Activated naive CD4-positive, alpha-beta T cell treated with anti-CD3 and anti-CD28 coated beads, Interleukin-2, amount 50 U/mL, for 24 hours (primary cell): ENCODE measurements around the gene TST.
"Not testable (repeated sequence)": the region's sequence is repeated elsewhere in the genome, so short reads cannot be mapped to it uniquely, and the experiment has no call there.

Source experiments
- H3K27ac Mint-ChIP-seq: one replicate; pipeline ENCODE4 v1.8.0; 2021; ENCODE audit warnings: mild to moderate bottlenecking, mixed read lengths
- H3K27me3 Mint-ChIP-seq: one replicate; pipeline ENCODE4 v1.8.0; 2021; ENCODE audit warnings: mixed read lengths
- H3K36me3 Mint-ChIP-seq: one replicate; pipeline ENCODE4 v1.8.0; 2021; ENCODE audit warnings: mixed read lengths
- H3K4me1 Mint-ChIP-seq: one replicate; pipeline ENCODE4 v1.8.0; 2021; ENCODE audit warnings: mixed read lengths
- H3K4me3 Mint-ChIP-seq: one replicate; pipeline ENCODE4 v1.8.0; 2021; ENCODE audit warnings: mild to moderate bottlenecking, mixed read lengths
- H3K9me3 Mint-ChIP-seq: one replicate; pipeline ENCODE4 v1.8.0; 2021; ENCODE audit warnings: mixed read lengths

Gene TST

DNA sequence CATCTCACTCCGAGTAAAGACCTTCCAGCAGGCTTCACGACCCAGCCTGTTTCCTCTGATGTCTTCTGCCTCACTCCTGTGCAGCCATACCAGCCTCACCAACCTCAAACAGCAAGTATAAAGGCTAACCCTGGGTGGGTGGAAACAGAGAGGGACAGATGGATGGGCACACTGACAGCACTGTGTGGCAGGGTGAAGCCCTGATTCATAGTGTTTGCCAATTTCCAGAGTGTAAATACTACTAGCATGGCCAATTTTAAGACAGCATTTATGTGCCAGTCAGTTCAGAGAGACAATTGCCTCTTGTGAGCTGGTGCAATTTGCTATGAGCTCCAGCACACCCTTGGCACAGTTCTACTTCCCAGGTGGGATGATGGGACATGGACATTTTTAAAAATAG, 21.5 kb downstream of the TST start:
- Mint-ChIP-seq H3K4me1 (no peaks in the 10 kb centered on the region), H3K27ac (no peak overlapping the region), H3K36me3 (no peaks in the 10 kb centered on the region), H3K27me3 (peaks cover 3% of the 10 kb centered on the region), H3K4me3 (no peak overlapping the region), H3K9me3 (no peaks in the 10 kb centered on the region)

DNA sequence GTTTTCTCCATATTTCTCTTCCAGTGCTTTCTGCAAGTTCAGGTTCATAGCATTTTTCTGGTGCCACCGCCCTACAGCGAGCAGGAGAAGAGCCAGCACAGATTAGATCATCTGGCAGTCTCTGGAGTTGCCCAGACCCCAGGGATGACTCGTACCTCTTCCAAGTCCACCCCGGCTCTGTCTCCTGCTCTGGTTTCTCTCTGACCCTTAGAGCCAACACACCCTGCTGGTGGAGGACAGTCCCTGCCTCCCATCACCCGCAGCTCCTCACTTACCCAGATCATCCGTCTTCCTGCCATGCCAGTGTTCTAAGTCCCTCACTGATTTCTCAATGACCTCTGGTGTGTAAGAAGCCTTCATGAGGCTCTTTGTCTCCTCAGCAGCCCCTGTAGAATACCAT, 28.0 kb downstream of the TST start:
- H3K27me3 Mint-ChIP-seq = peaks cover 19% of the 10 kb centered on the region
- no peak overlapping the region for H3K4me3 Mint-ChIP-seq
- no peak overlapping the region for H3K27ac Mint-ChIP-seq
- H3K4me1 Mint-ChIP-seq = no peaks in the 10 kb centered on the region
- peaks cover under 1% of the 10 kb centered on the region for H3K9me3 Mint-ChIP-seq
- peaks cover 2% of the 10 kb centered on the region for H3K36me3 Mint-ChIP-seq

DNA sequence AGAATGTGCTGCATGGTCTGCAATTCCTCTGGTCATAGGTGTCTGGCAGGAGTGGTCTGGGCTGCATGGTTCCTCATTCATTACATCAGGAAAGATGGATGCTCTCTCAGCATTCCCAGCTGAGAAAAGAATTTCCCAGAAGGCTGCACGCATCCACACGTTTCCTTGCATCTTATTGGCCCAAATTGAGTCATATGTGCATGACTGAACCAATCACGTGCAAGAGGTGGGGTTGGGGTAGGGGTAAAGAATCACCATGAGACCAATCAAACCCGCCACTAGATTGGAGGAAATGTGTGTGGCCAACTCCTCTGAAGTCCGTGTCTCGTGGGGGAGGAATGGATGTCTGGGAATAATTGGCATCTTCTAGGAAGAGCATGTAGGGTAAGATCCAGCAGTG, 28.8 kb downstream of the TST start:
- H3K9me3 Mint-ChIP-seq = peaks cover 8% of the 10 kb centered on the region
- peaks cover 4% of the 10 kb centered on the region for H3K36me3 Mint-ChIP-seq
- H3K27me3 Mint-ChIP-seq = peaks cover 19% of the 10 kb centered on the region
- no peaks in the 10 kb centered on the region for H3K4me1 Mint-ChIP-seq
- H3K4me3 Mint-ChIP-seq = no peak overlapping the region
- H3K27ac Mint-ChIP-seq = no peak overlapping the region

DNA sequence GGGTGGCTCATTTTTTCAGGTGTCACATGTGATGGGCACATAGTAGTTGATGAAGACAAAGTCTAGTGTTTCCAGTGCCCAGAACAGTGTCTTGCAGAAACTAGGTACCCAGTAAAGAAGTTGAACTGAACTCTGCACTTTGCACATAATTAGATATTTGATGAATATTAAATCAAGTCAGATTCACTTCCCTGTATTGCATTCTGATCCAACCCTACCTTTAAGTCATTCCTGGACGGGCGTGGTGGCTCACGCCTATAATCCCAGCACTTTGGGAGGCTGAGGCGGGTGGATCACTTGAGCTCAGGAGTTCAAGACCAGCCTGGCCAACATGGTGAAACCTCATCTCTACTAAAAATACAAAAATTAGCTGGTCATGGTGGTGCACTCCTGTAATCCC, 30.2 kb downstream of the TST start:
- not testable (repeated sequence) for H3K4me1 Mint-ChIP-seq, H3K27ac Mint-ChIP-seq, H3K36me3 Mint-ChIP-seq, H3K4me3 Mint-ChIP-seq
- Mint-ChIP-seq H3K9me3 (peaks cover 11% of the 10 kb centered on the region), H3K27me3 (peaks cover 18% of the 10 kb centered on the region)

DNA sequence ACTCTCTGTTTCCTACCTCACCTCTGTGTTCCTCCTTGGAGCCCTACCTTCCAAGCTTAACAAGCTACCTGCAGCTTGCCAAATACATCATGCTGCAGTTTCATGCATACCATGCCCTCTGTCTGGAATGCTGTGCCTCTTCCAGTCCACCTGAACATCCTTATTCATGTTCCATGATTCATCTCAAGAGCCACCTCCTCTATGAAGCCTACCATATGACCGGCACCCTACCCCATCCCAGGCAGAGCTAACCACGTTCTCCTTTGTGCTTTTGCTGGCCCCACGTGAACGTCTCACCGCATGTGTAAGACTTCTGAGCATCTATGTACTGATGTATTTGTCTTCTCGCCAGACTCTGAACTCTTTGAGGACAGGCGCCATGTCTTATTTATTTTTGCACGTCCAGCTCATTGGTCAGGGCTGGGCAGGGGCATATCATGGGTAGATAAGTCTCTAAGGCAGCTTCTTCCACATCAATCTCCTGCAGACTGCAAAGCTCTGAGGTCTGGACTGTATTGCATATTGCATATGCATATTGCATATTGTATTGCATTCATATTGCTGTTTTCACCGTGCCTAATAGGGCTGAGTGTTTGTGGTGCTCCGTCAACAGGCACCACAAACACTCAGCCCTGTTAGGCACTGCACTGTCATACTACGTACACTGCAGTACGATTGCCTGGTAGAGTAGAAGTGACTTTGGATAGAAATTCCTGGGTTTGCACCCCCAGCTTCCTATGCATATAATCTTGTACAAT, 31.0 kb downstream of the TST start:
- Mint-ChIP-seq H3K4me3 (no peak overlapping the region), H3K27ac (no peak overlapping the region), H3K9me3 (peaks cover 11% of the 10 kb centered on the region), H3K4me1 (no peaks in the 10 kb centered on the region), H3K36me3 (peaks cover 4% of the 10 kb centered on the region), H3K27me3 (peaks cover 18% of the 10 kb centered on the region)

DNA sequence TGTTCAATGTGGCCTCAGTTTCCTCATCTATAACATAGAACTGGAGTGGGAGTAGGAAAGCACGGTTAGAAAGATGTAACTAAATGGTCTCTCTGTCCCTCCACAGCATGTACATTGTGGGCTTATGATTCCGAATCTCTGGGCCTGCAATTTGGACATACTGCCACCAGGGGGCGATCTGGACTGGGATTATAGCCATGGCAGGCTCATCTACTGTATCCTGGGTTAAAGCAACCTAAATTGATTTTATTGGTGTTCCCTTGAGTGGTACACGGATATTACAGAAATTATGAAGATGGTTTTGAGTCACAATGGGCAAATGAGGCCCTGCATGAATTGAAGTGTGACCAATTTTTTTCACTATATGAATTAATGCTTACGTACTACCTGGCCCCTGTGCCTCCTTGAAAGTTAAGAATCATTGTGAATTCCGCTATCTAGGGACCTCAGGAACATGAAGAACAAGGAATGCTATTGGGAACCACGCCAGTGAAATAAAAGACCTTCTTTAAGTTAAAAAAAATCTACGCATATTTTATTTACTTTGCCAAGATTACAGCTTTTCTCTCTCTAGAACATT, 32.9 kb downstream of the TST start:
- no peak overlapping the region for H3K4me3 Mint-ChIP-seq
- H3K27me3 Mint-ChIP-seq = peaks cover 16% of the 10 kb centered on the region
- peaks cover 4% of the 10 kb centered on the region for H3K36me3 Mint-ChIP-seq
- peaks cover 11% of the 10 kb centered on the region for H3K9me3 Mint-ChIP-seq
- no peaks in the 10 kb centered on the region for H3K4me1 Mint-ChIP-seq
- H3K27ac Mint-ChIP-seq = no peak overlapping the region

DNA sequence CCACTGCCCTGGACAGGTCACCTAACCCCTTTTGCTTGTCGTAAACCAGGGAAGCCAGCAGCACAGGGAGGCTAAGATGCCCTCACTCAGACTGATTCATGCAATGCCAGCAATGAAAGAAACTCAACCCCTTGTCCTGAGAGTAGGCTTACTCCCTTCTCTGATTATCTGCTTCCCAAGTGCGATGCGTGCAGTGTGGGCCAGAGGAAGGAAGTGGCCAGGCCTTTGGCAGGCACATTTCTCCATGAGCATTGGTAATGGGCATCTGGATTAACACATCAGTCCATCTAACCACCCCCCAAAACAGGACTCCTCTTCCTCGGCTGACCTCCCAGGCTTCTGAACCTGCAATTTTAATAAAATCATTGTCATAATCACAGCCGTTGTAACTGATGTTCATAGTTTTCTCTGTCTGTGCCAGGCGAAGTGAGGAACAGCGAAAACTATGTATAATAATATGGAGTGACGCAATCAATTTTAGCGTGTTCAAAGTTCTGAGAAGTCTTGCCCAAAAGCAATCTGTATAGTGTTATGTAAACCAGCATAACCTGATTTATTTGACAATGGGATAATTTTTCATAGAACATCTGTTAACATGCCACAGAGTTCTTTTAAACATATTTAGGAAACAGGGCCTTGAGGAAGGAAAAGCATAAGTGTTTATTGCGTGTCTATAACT, 33.9 kb downstream of the TST start:
- peaks cover 4% of the 10 kb centered on the region for H3K36me3 Mint-ChIP-seq
- H3K4me1 Mint-ChIP-seq = no peaks in the 10 kb centered on the region
- H3K9me3 Mint-ChIP-seq = peaks cover 11% of the 10 kb centered on the region
- no peak overlapping the region for H3K4me3 Mint-ChIP-seq
- H3K27me3 Mint-ChIP-seq = peaks cover 10% of the 10 kb centered on the region
- no peak overlapping the region for H3K27ac Mint-ChIP-seq

DNA sequence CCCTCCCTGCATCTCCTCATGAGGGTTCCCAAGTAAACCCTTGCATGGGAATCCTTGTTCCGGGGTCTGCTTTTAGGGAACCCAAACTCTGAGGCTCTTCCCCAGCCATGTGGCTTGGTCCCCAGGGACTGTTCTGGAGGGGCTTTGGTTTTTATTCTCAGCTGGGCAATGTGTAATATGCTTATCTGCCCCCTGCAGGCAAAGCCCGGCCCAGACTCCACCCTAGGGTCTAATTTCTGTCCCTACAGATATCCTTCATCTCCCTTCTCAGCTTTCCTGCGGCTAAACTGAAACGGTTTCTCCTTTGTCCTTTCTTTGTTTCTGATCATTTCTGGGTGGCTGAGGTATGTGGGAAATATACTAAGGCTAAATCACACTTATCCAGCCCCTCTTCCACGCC, 37.1 kb downstream of the TST start:
- H3K27me3 Mint-ChIP-seq = peaks cover 3% of the 10 kb centered on the region
- peak overlapping the region; percentile 69 for H3K27ac Mint-ChIP-seq
- H3K36me3 Mint-ChIP-seq = peaks cover 4% of the 10 kb centered on the region
- no peak overlapping the region for H3K4me3 Mint-ChIP-seq
- peaks cover 11% of the 10 kb centered on the region for H3K9me3 Mint-ChIP-seq
- H3K4me1 Mint-ChIP-seq = peaks cover 10% of the 10 kb centered on the region

DNA sequence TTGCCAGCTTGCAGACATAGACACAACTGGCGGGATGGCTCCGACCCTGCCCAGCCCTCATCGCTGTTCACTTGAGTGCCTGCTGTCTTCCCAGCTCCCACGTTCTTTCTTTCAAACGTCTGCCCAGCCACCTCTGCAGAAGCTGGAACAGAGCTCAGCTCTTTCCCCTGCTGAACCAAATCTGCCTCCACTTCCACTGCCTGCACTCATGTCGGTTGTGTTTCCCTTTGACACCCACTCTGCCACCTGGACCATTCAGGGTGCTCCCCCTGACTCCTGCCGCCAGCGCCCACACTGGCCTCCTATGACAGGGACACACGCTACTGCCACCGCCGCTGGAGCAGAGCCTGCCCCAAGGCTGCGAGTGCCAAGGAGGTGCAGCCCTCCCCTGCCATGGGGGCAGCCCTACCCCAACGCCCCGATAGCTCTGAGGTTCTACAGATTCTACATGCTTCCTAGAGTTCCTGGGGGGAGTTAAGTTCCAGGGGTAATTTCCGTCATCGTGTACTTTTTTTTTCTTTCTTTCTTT, 37.9 kb downstream of the TST start:
- Mint-ChIP-seq H3K27me3 (peaks cover 2% of the 10 kb centered on the region), H3K9me3 (peaks cover 11% of the 10 kb centered on the region), H3K4me3 (no peak overlapping the region), H3K4me1 (peaks cover 10% of the 10 kb centered on the region), H3K36me3 (peaks cover 3% of the 10 kb centered on the region), H3K27ac (peak overlapping the region; percentile 27)

DNA sequence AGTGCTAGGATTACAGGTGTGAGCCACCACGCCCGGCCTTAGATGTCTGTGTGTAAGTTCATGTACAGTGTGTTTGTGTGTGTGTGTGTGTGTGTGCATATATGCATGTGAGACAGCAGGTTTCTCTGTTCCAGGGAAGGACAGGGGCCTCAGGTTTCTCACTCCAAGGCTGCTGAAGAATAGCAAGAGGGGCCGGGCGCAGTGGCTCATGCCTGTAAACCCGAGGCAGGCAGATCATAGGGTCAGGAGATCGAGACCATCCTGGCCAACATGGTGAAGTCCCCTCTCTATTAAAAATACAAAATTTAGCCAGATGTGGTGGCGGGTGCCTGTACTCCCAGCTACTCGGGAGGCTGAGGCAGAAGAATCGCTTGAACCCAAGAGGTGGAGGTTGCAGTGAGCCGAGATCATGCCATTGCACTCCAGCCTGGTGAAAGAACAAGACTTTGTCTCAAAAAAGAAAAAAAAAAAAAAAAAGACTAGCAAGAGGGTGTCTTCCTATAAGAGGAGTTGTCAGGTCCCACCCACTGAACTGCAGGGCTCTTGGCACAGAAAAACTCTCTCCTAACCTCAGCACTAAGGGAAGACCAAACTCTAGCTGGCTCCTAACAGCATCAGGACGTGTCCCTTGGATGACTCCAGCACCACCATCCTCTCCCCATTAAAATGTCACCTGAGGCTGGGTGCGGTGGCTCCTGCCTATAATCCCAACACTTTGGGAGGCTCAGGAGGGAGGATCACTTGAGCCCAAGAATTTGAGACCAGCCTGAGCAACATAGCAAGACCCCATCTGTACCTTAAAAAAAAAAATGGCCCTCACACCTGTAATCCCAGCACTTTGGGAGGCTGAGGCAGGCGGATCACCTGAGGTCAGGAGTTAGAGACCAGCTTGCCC, 40.0 kb downstream of the TST start:
- Mint-ChIP-seq H3K4me1 (peaks cover 10% of the 10 kb centered on the region), H3K27me3 (peaks cover 2% of the 10 kb centered on the region), H3K27ac (peak overlapping the region; percentile 17), H3K9me3 (no peaks in the 10 kb centered on the region), H3K4me3 (no peak overlapping the region), H3K36me3 (no peaks in the 10 kb centered on the region)

DNA sequence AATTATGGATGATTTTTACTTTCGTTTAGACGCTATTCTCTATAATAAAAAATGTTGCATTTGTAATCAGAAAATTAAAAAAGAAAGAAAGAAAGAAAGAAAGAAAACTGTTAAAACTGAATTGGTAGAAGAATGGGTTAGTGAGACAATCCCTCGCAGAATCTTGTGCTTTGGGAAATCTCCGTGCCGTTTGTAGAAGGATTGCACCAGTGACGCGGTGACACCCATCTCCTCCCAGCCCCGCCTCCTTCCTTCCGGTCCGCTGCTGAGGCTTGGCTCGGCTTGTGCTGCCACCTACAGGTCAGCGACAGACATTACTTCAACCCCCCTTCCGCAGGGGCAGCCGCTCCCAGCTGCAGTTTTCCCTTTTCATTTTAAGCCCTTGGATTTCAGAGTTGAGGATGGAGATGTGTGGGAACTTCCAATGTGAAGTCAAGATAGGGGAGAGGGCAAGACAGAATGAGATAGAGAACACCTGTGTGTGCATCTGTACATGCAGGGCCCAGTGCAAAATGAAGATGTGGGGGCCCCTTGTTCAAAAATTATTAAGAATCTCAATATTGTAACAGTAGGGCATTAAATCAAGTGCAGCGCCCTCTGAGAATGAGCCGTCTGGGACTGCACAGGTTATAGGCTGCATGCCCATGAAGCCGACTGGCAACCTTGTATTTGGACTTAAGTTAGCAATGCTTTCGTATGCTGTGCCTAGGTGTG, 41.1 kb downstream of the TST start:
- Mint-ChIP-seq H3K9me3 (no peaks in the 10 kb centered on the region), H3K27me3 (peaks cover 2% of the 10 kb centered on the region), H3K36me3 (no peaks in the 10 kb centered on the region), H3K4me1 (peaks cover 10% of the 10 kb centered on the region), H3K4me3 (peak overlapping the region; percentile 91), H3K27ac (peak overlapping the region; percentile 25)

DNA sequence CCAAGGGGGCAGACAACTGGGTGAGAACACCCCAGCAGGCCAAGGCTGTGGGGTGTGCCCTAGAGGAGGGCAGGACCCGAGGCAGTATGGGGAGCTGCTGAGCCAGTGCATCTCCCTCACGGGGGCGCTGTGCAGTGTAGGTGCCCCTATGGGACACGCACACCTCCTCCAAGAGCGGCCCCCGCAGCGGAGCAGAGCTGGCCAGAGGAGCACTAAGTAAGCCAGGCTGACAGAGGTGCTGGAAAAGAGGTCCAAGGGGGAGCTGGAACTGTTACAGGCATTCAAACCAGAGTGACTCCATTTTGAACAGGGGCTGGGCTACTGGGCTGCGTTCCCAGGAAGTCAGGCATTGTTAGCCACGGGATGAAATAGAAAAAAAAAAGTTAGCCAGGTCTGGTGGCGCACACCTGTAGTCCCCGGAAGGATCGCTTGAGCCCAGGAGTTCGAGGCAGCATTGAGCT, 41.8 kb downstream of the TST start:
- H3K4me3 Mint-ChIP-seq = peak overlapping the region; percentile 91
- H3K9me3 Mint-ChIP-seq = no peaks in the 10 kb centered on the region
- H3K36me3 Mint-ChIP-seq = no peaks in the 10 kb centered on the region
- H3K4me1 Mint-ChIP-seq = peaks cover 10% of the 10 kb centered on the region
- H3K27ac Mint-ChIP-seq = peak overlapping the region; percentile 73
- peaks cover 2% of the 10 kb centered on the region for H3K27me3 Mint-ChIP-seq

DNA sequence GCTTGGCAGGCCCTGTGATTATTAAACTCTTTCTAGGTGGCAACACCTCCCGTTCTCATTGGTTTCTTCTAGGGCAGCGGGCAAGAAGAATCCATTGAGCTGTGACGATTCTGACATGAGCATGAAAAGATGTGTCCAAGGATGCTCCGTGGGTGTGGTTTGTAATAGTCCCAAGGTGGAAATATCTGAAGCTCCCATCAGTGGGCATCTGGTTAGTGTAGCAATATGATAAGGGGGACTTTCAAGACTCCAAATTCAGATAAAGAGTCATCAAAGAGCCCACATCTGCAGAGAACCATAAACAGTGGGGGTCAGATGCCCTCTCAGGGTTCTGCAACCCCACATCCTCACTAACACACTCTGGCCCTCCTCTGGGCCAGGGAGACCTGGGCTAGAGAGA, 42.6 kb downstream of the TST start:
- Mint-ChIP-seq H3K27me3 (no peaks in the 10 kb centered on the region), H3K4me1 (peaks cover 10% of the 10 kb centered on the region), H3K36me3 (no peaks in the 10 kb centered on the region), H3K4me3 (peak overlapping the region; percentile 91), H3K9me3 (no peaks in the 10 kb centered on the region), H3K27ac (no peak overlapping the region)

DNA sequence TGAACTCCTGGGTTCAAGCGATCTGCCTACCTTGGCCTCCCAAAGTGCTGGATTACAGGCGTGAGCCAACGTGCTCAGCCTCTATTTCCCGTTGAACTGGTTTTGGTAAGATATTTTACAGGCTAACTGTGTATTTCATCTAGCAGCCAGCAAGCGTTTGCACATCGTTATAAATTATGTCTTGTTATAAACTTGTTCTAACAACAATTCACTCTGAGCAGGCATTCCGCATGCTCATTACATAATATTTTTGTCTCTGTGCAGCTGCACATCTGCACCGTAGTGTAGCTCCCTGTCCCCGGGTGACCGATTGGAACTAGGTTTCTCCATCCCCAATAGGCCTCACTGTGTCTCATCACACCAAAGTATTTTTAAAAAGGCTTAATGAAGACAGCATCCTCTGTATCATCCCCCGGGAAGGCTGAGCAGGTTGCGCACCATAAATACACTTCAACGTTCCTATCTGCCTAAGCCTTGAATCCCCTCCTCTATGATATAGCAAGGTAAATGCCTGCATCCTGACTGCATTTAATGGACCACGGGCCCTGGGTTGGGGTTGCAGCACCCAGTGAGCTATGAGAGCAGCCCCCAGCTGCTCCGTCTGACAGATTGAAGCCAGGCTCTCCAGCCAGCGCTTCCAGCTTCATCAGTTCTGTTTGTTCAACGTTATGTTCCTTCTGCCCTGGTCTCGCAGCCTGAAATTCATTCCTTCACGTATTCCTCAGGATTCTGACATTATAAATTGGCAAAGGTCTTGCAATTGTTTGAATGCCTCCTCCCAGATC, 47.7 kb downstream of the TST start:
- H3K9me3 Mint-ChIP-seq = no peaks in the 10 kb centered on the region
- H3K27me3 Mint-ChIP-seq = no peaks in the 10 kb centered on the region
- H3K36me3 Mint-ChIP-seq = no peaks in the 10 kb centered on the region
- H3K4me3 Mint-ChIP-seq = no peak overlapping the region
- H3K27ac Mint-ChIP-seq = peak overlapping the region; percentile 17
- H3K4me1 Mint-ChIP-seq = no peaks in the 10 kb centered on the region
